Raji (cell line): Measurements from ENCODE around the gene TP73.

Source experiments
- POLR2A ChIP-seq: IDR thresholded peaks from 2 replicates; pipeline ENCODE4 v1.6.1; 2011; ENCODE audit warnings: low read depth, low read length, control low read depth; ENCODE audit not compliant: insufficient read depth

TP73 gene

DNA sequence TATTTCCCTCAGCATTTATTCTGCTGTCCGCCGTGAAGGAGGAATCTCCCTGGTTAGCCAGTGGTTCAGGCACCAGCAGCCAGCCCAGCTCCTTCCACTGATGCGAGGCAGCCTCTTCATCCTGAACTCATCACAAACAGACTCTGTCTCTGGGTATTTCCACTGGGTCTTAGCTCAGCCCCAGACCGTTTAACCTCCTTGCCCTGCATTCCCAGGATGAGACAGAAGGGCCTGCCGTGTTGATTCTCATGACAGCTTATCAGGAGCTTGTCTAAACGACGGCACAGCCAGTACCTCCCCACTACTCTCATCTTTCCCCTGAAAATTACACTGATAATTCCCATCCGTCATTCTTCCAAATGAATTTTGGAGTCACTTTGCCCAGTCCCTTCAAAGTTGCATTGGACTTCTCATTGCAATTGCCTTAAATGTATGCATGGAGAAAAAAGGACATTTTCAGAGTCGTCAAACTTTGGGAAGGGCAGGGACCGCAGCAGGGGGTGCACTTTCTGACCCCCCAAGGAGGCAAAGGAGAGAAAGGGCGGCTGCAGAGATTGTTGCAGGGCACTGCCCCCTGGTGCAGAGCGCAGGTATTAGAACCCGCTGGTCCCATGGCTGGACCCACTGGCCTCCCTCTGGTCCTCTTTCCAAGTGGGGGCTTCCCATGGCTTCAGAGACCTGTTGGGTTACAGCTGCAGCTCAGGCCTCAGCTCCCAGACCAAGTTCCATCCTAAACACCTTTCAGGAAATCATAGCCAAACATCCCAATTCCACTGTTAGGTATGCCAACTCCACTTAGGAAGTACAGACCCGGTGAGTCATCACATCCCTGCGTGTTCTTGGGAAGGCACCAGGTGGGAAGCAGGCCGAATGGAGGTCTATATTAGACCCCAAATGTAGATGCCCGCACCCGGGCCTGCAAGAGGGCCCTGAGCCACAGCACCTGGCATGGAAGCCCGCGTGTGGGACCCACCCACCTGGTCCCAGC is 37.3 kb upstream of the TP73 start:
- no peak for TF ChIP-seq POLR2A

DNA sequence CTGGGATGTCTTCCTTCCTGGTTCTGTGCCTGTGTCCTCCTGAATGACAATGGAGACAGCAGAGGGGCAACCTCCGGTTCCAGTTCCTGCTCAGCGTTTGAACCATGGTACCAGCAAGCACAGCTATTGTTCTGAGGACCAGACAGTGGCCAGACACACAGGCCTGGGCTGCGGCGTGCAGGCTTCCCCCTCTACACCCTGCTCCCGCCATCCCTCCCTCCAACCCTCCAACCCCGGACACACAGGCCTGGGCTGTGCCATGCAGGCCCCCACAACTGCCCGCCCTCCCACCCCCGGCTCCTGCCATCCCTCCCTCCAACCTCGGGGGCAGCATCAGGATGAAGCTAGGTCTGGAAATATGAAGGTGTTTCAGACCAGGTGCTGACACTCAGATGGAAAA is 35.5 kb upstream of the TP73 start:
- no peak for TF ChIP-seq POLR2A

DNA sequence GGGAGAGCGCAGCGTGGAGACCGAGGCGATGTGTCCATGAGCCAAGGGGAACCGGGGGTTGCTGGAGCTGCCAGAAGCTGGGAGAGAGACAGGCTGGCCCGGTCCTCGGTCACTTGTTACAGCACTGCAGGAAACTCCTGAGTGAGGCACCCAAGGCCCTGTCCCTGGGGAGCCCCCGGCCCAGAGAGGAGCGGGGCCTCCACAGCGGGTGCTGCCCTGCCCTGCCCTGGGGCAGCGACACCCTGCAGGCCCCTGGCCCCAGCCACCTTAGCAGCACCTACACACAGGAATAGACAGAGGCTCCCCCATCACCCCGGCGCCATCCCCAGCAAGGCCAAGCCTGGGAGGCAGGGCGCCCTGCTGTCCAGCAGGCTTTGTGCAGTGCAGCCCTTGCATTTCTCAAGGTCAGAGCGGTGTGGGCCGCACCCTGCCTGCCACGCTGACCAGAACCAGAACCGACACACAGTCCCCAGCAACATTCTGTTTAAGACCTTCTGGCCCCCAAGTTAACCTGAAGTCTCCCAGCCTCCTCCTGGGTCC is 34.4 kb upstream of the TP73 start:
- no peak for TF ChIP-seq POLR2A

DNA sequence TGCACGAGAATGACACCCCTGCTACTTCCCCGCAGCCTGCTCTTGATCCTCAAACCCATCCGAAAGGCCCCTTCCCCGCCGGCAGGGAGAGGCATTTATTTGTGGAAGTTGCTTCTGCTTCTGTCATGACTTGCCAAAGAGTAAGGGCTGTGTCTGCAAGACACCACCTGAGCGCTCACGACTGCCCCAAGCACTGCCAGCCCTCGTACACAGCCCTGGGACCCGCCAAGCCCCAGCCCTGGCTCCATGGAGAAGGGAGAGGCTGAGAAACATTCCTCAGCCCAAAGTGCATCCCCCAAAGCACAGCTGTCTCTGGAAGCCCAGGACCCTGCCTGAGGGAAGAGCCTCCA is 33.8 kb upstream of the TP73 start:
- TF ChIP-seq POLR2A = no peak

DNA sequence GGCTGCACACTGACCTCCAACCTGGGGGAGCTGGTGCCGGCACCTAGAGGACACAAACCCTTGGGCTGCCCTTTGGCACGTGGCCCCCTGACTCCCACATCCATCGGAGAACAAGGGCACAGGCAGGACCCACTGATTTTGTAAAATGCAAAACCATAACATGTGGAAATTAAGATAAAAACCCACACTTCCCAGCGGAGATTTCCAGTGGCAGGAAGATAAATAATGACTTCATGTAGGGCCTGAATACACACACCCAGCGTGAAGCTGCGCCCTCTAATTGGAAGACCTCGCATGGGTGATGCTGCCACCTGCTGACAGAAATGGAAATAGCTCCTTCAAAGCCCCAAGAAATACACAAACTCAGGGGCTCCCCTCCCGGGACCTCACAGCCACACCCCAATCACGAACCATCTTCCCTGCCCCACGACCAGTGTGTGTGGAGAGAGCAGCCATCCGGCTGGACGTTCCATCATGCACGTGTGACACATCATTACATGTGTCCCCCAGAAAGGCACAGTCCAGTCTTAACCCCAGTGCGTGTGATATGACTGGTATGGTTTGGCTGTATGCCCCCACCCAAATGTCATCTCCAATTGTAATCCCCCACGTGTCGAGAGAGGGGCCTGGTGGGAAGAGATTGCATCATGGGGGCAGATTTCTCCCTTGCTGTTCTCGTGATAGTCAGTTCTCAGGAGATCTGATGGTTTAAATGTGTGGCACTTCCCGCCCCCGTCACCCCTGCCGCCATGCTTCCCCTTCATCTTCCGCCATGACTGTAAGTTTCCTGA is 33.2 kb upstream of the TP73 start:
- no peak for TF ChIP-seq POLR2A

DNA sequence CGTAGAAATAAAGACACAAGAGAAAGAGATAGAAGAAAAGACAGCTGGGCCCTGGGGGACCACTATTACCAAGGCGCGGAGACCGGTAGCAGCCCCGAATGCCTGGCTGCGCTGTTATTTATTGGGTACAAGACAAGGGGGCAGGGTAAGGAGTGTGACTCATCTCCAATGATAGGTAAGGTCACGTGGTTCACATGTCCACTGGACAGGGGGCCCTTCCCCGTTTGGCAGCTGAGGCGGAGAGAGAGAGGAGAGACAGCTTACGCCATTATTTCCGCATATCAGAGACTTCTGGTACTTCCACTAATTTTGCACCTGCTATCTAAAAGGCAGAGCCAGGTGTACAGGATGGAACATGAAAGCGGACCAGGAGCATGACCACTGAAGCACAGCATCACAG is 31.6 kb upstream of the TP73 start:
- no peak for TF ChIP-seq POLR2A

DNA sequence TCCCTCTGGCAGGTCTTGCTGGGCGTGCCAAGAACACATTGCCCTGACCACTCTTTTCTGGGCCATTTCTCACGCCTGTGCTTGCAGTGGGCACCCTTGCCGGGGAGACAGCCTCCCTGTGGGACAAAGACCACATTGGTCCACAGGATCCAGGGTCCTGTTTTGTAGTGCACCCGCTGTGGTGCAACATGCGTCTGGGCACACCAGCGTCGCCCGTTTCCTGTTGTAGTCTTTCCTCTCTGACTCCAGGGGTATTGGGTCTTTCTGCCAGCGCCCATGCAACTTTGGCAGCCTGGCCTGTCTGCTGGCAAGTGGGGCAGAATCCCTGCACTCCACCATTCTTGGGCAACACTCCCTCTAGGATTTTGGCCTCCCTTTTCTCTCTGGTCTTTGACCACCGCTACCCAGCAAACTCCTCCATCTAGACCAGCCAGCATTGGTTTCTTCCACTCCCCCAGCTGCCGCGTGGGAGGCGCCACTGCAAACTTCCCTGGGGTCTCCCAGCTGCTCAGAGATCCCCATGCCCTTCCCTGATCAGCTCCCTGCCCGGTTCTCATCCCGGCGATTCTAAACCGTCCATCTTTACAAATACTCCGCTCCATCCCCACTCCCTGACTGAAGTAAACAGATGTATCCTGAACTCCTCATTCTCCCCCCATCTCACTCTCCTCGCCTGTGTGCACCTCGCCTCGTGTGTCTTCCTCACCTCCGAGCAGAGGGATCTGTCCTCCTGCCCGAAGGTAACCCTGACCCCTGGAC is 28.7 kb upstream of the TP73 start:
- no peak for TF ChIP-seq POLR2A

DNA sequence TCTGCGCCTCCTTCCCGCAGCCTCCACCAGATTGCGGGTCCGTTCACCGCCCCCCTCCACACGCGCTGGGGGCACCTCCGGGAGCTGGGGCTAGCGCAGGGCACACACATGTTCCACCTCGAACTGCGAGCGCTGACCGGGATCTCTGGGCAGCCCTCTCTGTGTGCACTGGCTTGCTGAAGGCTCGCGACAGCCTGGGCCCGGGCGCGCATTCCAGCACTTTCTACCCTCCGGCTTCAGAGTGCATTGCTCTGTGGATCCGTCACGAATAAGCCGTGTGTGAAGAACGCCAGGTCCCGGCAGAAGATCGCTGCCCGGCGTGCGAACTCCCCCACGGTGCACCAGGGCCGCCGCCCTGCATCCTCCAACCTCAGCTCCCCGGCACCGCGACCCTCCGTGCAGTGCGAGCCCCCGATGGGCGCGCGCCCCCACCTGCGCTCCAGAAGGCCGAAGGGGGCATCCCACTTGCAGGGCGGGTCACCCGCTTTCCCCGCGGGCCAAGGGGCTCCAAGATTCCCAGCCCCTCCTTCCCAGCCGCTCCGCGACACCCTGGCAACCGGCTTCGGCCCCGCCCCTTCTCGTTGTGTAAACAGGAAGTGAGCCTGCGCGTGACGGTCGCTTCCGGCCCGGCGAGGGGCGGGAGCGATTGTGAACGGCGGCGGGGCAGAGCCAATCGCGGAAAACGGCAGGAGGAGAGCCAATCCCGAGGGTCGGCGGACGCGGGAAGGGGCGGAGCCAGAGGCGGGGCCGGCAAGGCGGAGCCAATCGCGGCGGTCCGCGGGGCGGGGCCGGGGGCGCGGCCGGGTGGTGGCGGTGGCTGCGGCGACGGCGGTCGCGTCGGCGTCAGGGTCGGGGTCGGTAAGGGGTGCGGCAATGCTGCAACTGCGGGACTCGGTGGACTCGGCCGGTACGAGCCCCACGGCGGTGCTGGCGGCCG is 27.8 kb upstream of the TP73 start, which contains the start of gene TPRG1L:
TPRG1L (plus strand) TSS at position 816 of the 937 bp plus-strand sequence; CDS start at position 874, 58 bp downstream.
- peak; percentile 57 for TF ChIP-seq POLR2A

DNA sequence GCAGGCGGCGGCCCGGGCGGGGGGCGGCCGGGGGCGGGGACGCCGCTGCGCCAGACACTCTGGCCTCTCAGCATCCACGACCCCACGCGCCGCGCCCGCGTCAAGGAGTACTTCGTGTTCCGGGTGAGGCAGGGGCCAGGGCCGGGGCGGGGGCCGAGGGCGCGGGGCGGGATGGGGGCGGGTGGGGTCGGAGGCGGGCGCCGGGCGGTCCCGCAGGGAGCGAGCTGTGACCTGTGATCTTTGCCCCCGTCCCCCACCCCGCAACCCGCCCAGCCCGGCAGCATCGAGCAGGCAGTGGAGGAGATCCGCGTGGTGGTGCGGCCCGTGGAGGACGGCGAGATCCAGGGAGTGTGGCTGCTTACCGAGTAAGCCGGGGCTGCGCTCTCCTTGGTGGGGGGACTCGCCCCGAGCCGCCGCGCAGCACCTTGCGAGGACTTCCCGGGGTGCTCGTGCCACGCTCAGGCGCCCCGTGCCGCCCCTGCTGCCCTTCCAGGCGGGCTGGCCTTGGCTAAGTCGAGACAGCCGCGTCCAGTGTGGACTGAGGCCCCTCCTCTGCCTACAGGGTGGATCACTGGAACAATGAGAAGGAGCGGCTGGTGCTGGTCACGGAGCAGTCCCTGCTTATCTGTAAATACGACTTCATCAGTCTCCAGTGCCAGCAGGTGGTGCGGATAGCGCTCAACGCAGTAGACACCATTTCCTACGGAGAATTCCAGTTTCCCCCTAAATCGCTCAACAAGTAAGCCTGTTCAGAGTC is 27.0 kb upstream of the TP73 start:
- no peak for TF ChIP-seq POLR2A

DNA sequence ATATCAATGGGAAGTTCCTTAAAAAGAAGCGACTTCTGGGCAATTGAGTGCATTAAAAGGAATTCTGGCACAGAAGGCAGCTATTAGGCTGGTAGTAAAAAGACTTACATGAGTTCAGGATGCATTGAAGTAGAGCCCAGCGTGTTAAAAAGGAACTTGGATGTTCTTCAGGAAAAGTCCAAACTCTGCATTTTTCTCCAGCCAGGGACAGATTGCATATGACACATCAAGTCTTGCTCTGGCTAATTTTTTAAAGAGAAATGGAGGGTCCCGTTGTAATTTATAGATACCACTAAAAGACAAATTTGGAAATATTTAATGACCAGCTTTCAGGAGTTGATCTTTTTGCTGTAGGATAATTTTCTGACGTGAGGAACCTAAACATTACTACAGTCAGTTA is 26.3 kb upstream of the TP73 start:
- TF ChIP-seq POLR2A = no peak

DNA sequence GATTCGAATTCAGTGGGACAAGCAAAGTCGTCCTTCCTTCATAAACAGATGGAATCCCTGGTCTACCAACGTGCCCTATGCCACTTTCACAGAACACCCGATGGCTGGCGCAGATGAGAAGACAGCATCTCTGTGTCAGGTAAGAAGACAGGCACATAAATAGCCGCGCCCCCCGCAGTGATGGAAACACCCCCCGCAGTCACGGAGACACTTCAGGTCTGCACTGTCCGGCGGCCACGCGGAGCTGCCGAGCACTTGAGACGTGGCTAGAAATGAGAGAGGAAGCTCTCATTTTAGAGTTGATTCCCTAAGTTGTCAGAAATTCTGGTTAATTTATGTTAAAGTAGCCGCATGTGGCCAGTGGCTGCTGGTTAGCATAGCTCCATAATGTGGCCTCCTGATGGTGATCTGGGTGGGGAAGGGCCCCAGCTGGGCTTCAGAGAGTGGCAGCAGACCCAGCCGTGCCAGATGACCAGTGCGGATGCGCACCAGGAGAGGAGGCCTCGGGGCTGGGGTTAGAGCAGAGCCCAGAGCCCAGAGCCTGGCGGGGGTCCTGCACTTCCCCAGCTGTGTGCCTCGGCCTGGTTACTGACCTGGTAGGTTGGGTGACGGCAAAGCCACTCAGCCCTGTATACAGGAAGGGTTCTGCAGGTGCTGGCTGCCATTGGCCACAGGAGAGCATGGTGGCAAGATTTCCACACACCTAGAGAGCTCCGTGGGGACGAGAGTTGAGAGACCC is 24.6 kb upstream of the TP73 start:
- TF ChIP-seq POLR2A = no peak

DNA sequence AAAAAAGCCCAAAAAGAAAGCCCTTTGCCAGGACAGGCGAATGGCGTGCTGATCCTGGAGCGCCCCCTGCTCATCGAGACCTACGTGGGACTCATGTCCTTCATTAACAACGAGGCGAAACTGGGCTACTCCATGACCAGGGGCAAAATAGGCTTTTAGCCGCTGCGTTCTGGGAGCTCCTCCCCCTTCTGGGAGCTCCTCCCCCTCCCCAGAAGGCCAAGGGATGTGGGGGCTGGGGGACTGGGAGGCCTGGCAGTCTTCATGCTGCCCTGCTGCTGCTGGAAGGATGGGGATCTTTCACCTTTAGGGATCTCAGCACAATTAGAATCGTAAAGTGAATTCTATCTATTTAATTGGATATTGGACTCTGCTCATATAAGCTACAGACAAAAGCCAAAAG is 23.9 kb upstream of the TP73 start:
- no peak for TF ChIP-seq POLR2A

DNA sequence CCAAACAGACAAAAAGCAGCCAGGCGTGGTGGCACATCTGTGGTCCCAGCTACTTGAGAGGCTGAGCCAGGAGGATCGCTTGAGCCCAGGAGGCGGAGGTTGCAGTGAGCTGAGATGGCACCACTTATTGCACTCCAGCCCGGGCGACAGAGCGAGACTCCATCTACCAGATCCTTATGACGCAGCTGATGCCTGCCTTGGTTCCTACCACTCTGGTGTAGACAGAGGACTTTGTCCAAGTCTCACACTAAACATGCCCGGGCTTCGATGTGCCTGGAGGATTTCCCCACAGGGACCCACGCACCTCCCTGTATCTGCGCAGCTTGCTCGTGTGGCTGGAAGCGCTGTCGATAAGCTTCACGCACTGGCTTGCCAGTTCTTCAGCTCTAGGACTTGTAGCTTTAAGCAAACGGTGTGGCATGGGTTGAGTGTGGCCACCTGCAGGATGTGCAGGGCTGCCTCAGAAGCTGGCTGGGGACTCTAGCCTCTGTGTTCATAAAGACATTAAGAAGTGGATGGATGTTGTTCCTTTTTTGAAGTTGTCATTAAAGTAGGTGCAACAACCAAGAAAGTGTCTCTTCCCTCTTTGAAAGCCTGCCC is 22.7 kb upstream of the TP73 start:
- no peak for TF ChIP-seq POLR2A
